Neural cell (in vitro differentiated cells): ENCODE data around the gene ALAS1. TPM values are rescaled to one million over a fixed set of nuclear protein-coding genes. Genes with fewer than 3 reads are reported as not detected.

Source experiments
- H2AFZ ChIP-seq: fragments of 200-600, 300-800 bp; sonication (generic), shearing (Covaris generic); 2 replicates; pipeline ENCODE4 v1.6.0; 2014; ENCODE audit warnings: low read depth, mild to moderate bottlenecking, antibody characterized with exemption, low read length, moderate library complexity
- H3F3A ChIP-seq: fragments of 200-600 bp; shearing (Covaris generic); 2 replicates; pipeline ENCODE4 v1.6.1; 2016; ENCODE audit warnings: mild to moderate bottlenecking, moderate library complexity, mixed read lengths, antibody characterized with exemption, low read length; ENCODE audit not compliant: insufficient read depth, poor library complexity, severe bottlenecking
- H3K27ac ChIP-seq: fragments of 200-600, 300-800 bp; sonication (generic), shearing (Covaris generic); 2 replicates; pipeline ENCODE4 v1.5.1; 2014; ENCODE audit warnings: mild to moderate bottlenecking, low read length, moderate library complexity
- H3K27me3 ChIP-seq: fragments of 300-800, 200-600 bp; sonication (generic), shearing (Covaris generic); 2 replicates; pipeline ENCODE4 v1.6.0; 2014; ENCODE audit warnings: mild to moderate bottlenecking, low read depth, low read length, moderate library complexity; ENCODE audit not compliant: insufficient read depth
- H3K36me3 ChIP-seq: fragments of 300-800, 200-600 bp; sonication (generic), shearing (Covaris generic); 2 replicates; pipeline ENCODE4 v1.5.1; 2014; ENCODE audit warnings: mild to moderate bottlenecking, antibody characterized with exemption, low read length, moderate library complexity; ENCODE audit not compliant: insufficient read depth
- H3K4me2 ChIP-seq: fragments of 300-800, 200-600 bp; sonication (generic), shearing (Covaris generic); 2 replicates; pipeline ENCODE4 v1.6.0; 2014; ENCODE audit warnings: mild to moderate bottlenecking, low read length
- H3K4me3 ChIP-seq: fragments of 300-800, 200-600 bp; sonication (generic), shearing (Covaris generic); 2 replicates; pipeline ENCODE4 v1.5.1; 2014; ENCODE audit warnings: mild to moderate bottlenecking, low read length, moderate library complexity
- H3K79me2 ChIP-seq: fragments of 200-600 bp; shearing (Covaris generic); replicated peaks from 2 replicates; pipeline ENCODE4 v1.6.0; 2014; ENCODE audit warnings: mild to moderate bottlenecking, low read length, moderate library complexity; ENCODE audit not compliant: insufficient read depth
- H3K9ac ChIP-seq: fragments of 300-800, 200-600 bp; sonication (generic), shearing (Covaris generic); 2 replicates; pipeline ENCODE4 v1.6.1; 2016; ENCODE audit warnings: mild to moderate bottlenecking, low read length, mixed read lengths
- H3K9me2 ChIP-seq: fragments of 200-600 bp; shearing (Covaris generic); 2 replicates; pipeline ENCODE4 v1.6.1; 2016; ENCODE audit warnings: mild to moderate bottlenecking, low read length, mixed read lengths; ENCODE audit not compliant: insufficient read depth
- H3K9me3 ChIP-seq: fragments of 200-600, 300-800 bp; sonication (generic), shearing (Covaris generic); 2 replicates; pipeline ENCODE4 v1.6.1; 2016; ENCODE audit warnings: mild to moderate bottlenecking, mixed run types, low read length, moderate library complexity, mixed read lengths
- H4K20me1 ChIP-seq: fragments of 200-600 bp; shearing (Covaris generic); 2 replicates; pipeline ENCODE4 v1.6.1; 2016; ENCODE audit warnings: mild to moderate bottlenecking, mixed run types; ENCODE audit not compliant: insufficient read depth
- CTCF ChIP-seq: fragments of 450-650 bp; IDR thresholded peaks from 2 replicates; pipeline ENCODE4 v1.5.1; 2014; ENCODE audit warnings: antibody characterized with exemption, mild to moderate bottlenecking, moderate library complexity; ENCODE audit not compliant: poor library complexity, severe bottlenecking
- EP300 ChIP-seq: fragments of 450-650 bp; conservative IDR thresholded peaks from 2 replicates; pipeline ENCODE4 v1.6.1; 2014; ENCODE audit warnings: antibody characterized with exemption, mild to moderate bottlenecking, moderate library complexity; ENCODE audit not compliant: poor library complexity, severe bottlenecking
- EZH2 ChIP-seq: fragments of 200-600, 300-800 bp; shearing (Covaris generic), sonication (generic); IDR thresholded peaks from 2 replicates; pipeline ENCODE4 v1.6.1; 2014; ENCODE audit warnings: antibody characterized with exemption, low read length, borderline replicate concordance, mild to moderate bottlenecking; ENCODE audit not compliant: insufficient read depth, poor library complexity, severe bottlenecking
- MXI1 ChIP-seq: fragments of 450-650 bp; conservative IDR thresholded peaks from 2 replicates; pipeline ENCODE4 v1.6.1; 2014; ENCODE audit warnings: antibody characterized with exemption, mild to moderate bottlenecking; ENCODE audit not compliant: poor library complexity, severe bottlenecking
- POLR2AphosphoS5 ChIP-seq: IDR thresholded peaks from 2 replicates; pipeline ENCODE4 v1.6.1; 2012
- RAD21 ChIP-seq: fragments of 450-650 bp; conservative IDR thresholded peaks from 2 replicates; pipeline ENCODE4 v1.6.1; 2014; ENCODE audit warnings: antibody characterized with exemption, mild to moderate bottlenecking, moderate library complexity
- REST ChIP-seq: IDR thresholded peaks from 2 replicates; pipeline ENCODE4 v1.6.1; 2012; ENCODE audit warnings: borderline replicate concordance
- SMC3 ChIP-seq: fragments of 450-650 bp; conservative IDR thresholded peaks from 2 replicates; pipeline ENCODE4 v1.6.1; 2014; ENCODE audit warnings: antibody characterized with exemption, mild to moderate bottlenecking, moderate library complexity; ENCODE audit not compliant: poor library complexity
- TAF1 ChIP-seq: IDR thresholded peaks from 2 replicates; pipeline ENCODE4 v1.6.1; 2012; ENCODE audit warnings: low read depth
- polyA plus RNA-seq: library from polyadenylated mRNA; depleted of rRNA; stranded (reverse); fragments of >200 nt; gene quantifications from 2 replicates; pipeline ENCODE4 v1.2.3, GENCODE V29; 2014

Gene ALAS1
- polyA plus RNA-seq, 1 donor from 2014 or later: 66.0 TPM

- Histone ChIP-seq H3K9me3 (no peaks in the 10 kb centered on the region), H3K36me3 (no peaks in the 10 kb centered on the region), H3K9ac (no peak overlapping the region), H3K27me3 (no peaks in the 10 kb centered on the region), H3K27ac (no peak overlapping the region), H3K4me2 (no peak overlapping the region), H3K9me2 (no peaks in the 10 kb centered on the region), H2AFZ (no peak overlapping the region), H4K20me1 (no peaks in the 10 kb centered on the region), H3K79me2 (no peaks in the 10 kb centered on the region), H3F3A (no peaks in the 10 kb centered on the region), H3K4me3 (no peak overlapping the region)
- TF ChIP-seq MXI1: no peak
- no peak for TF ChIP-seq POLR2AphosphoS5
- no peak for TF ChIP-seq SMC3
- TF ChIP-seq TAF1: no peak
- no peak for TF ChIP-seq RAD21
- TF ChIP-seq EP300: no peak
- no peak for TF ChIP-seq REST
- no peak for TF ChIP-seq EZH2
- TF ChIP-seq CTCF: no peak
These were observed 24.6 kb downstream of the ALAS1 start for GRCh38 chr3:52222319-52223221.

- no peaks in the 10 kb centered on the region for H3K36me3 ChIP-seq
- no peak overlapping the region for H3K27ac ChIP-seq
- no peaks in the 10 kb centered on the region for H3K79me2 ChIP-seq
- no peak overlapping the region for H3K4me3 ChIP-seq
- no peaks in the 10 kb centered on the region for H3F3A ChIP-seq
- H3K27me3 ChIP-seq: no peaks in the 10 kb centered on the region
- no peaks in the 10 kb centered on the region for H4K20me1 ChIP-seq
- H3K4me2 ChIP-seq: no peak overlapping the region
- H3K9me2 ChIP-seq: no peaks in the 10 kb centered on the region
- H3K9me3 ChIP-seq: no peaks in the 10 kb centered on the region
- H3K9ac ChIP-seq: no peak overlapping the region
- TF ChIP-seq RAD21: no peak
- TF ChIP-seq SMC3: no peak
- TF ChIP-seq CTCF: no peak
- TF ChIP-seq TAF1: no peak
- no peak for TF ChIP-seq EP300
- no peak for TF ChIP-seq MXI1
- no peak for TF ChIP-seq REST
- no peak overlapping the region for H2AFZ ChIP-seq
These were observed 25.8 kb downstream of the ALAS1 start for GRCh38 chr3:52223449-52224408.
